ENCODE data around the gene REXO1.

DNA sequence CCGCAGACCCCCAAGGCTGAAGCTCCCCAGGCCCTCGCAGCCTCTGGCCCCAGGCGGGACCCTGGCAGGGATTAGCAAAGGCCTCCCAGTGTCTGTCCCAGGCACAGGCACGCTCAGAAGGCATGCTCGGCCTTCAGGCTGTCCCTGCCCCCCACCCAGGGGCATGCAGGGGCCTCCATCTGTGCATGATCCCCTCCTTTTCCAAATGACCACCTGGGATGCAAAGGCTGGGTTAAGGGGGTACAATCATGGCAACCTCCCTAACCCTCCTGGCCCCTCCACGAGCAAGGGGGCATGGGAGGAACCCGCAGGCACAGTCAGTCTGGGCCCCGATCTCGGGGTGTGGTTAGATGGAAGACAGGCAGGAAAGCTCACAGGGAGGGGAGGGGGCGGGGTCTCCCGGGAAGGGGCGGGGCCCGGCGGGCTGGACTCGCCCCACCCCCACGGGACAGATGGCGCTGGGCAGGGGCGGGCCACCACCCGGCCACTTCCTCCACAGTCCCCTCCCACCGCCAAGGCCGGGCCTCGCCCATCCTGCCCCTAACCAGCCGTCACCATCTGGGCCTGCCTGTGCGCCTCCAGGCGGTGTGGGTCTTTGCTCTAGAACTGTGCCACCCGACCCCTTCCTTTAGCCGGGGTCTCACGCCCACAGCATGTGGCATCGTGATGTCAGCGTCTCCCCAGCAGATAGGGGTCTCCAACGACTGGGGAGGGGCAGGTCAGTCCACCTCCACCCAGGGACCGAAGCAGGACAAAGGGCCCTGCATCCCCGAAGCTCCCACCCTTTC, 7.0 kb upstream of the REXO1 start:
- TF ChIP-seq POLR2AphosphoS5 (IDR thresholded peaks at IDR 0.05; ENCODE audit: borderline replicate concordance, low read depth, low read length) (peak; percentile 33; the same call in 1 of the 2 replicates), EZH2 (IDR thresholded peaks at IDR 0.05) (no peak)
